Measurements from ENCODE around the gene DCAKD. TPM values are rescaled to one million over a fixed set of nuclear protein-coding genes. Genes with fewer than 3 reads are reported as not detected.

Gene DCAKD
- total RNA-seq, 1 experiment from 2014 or later, result 57.7 TPM

DNA sequence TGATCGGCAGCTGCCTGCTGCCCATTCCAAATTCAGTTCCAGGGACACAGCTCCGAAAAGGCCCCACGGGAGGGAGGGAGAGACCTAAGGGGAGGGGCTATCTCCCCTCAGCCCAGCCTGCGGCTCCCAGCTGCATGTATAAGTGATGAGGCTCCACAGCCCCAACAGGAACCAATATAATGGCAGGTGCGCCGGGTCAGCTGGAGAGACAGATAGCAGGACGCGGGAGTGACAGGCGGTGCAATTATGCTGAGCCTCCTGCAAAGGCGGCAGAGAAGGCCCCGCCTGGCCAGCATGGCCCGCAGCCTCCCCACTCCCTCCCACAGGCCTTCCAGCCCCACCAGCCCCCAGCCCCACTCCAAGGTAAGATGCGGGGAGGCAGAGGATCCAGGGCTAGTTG lies 75.2 kb downstream of the DCAKD start:
- Mint-ChIP-seq H3K36me3 (no peaks in the 10 kb centered on the region), H3K4me1 (peaks cover 34% of the 10 kb centered on the region), H3K9me3 (no peaks in the 10 kb centered on the region), H3K27ac (no peak overlapping the region), H3K27me3 (ENCODE audit: low read depth) (peaks cover 8% of the 10 kb centered on the region; the same call in 1 of the 2 replicates), H3K4me3 (no peak overlapping the region)
- CTCF ChIA-PET, result interaction anchor here (0.9 to 2.9 kb wide), 5 partner anchors 11 to 56 kb away, joined by 3 to 18 read pairs (median 5); no protein-coding TSS in a partner anchor
- TF ChIP-seq ATF3 (CRISPR knock-in tag; conservative IDR thresholded peaks at IDR 0.05) (no peak), NR3C1 (CRISPR knock-in tag; conservative IDR thresholded peaks at IDR 0.05; ENCODE audit: low read depth) (no peak), RELA (CRISPR knock-in tag; IDR thresholded peaks at IDR 0.05; ENCODE audit: borderline replicate concordance) (no peak), NFE2L1 (CRISPR knock-in tag; IDR thresholded peaks at IDR 0.05) (no peak), MAX (CRISPR knock-in tag; IDR thresholded peaks at IDR 0.05) (no peak), ZNF532 (CRISPR knock-in tag; IDR thresholded peaks at IDR 0.05; ENCODE audit: borderline replicate concordance) (no peak), GTF2I (CRISPR knock-in tag; conservative IDR thresholded peaks at IDR 0.05) (no peak), STAT6 (CRISPR knock-in tag; conservative IDR thresholded peaks at IDR 0.05; ENCODE audit: low read depth) (no peak), ZNF263 (CRISPR knock-in tag; IDR thresholded peaks at IDR 0.05; ENCODE audit: low read depth) (no peak), ZNF317 (CRISPR knock-in tag; IDR thresholded peaks at IDR 0.05; ENCODE audit: borderline replicate concordance, low read depth) (no peak), ZNF121 (CRISPR knock-in tag; IDR thresholded peaks at IDR 0.05) (no peak), MXD4 (CRISPR knock-in tag; IDR thresholded peaks at IDR 0.05; ENCODE audit: borderline replicate concordance) (no peak)
- TF ChIP-seq, protein P1, sequence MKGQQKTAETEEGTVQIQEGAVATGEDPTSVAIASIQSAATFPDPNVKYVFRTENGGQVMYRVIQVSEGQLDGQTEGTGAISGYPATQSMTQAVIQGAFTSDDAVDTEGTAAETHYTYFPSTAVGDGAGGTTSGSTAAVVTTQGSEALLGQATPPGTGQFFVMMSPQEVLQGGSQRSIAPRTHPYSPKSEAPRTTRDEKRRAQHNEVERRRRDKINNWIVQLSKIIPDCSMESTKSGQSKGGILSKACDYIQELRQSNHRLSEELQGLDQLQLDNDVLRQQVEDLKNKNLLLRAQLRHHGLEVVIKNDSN (CRISPR knock-in tag; IDR thresholded peaks at IDR 0.05), result no peak
- TF ChIP-seq, protein P2, sequence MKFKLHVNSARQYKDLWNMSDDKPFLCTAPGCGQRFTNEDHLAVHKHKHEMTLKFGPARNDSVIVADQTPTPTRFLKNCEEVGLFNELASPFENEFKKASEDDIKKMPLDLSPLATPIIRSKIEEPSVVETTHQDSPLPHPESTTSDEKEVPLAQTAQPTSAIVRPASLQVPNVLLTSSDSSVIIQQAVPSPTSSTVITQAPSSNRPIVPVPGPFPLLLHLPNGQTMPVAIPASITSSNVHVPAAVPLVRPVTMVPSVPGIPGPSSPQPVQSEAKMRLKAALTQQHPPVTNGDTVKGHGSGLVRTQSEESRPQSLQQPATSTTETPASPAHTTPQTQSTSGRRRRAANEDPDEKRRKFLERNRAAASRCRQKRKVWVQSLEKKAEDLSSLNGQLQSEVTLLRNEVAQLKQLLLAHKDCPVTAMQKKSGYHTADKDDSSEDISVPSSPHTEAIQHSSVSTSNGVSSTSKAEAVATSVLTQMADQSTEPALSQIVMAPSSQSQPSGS (CRISPR knock-in tag; IDR thresholded peaks at IDR 0.05; ENCODE audit: borderline replicate concordance, low read depth), result no peak
- TF ChIP-seq, protein P3, sequence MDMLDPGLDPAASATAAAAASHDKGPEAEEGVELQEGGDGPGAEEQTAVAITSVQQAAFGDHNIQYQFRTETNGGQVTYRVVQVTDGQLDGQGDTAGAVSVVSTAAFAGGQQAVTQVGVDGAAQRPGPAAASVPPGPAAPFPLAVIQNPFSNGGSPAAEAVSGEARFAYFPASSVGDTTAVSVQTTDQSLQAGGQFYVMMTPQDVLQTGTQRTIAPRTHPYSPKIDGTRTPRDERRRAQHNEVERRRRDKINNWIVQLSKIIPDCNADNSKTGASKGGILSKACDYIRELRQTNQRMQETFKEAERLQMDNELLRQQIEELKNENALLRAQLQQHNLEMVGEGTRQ (CRISPR knock-in tag; IDR thresholded peaks at IDR 0.05), result no peak
- DNase-seq (ENCODE audit: low spot score), result no peak
- POLR2A ChIA-PET, result interaction anchor here (0.6 to 0.7 kb wide), 2 partner anchors 11 to 29 kb away, joined by 3 to 4 read pairs; no protein-coding TSS in a partner anchor
- no peak for ATAC-seq

Other genes starting within 250 kb of the DCAKD start
- 102 to 107 TPM (median 104 TPM) in 3 replicates for gene GJC1, start 221.3 kb downstream of the DCAKD start, total RNA-seq (2021)
- gene HIGD1B, start 203.7 kb downstream of the DCAKD start, total RNA-seq (2021), result not detected in 3 replicates
- 128 to 162 TPM (median 148 TPM) in 3 replicates for gene EFTUD2, start 152.2 kb downstream of the DCAKD start, total RNA-seq (2021)
- gene GFAP, start 136.1 kb downstream of the DCAKD start, total RNA-seq (2021), result 1.5 to 2.2 TPM (median 1.6 TPM) in 3 replicates
- 62.2 to 82.2 TPM (median 66.3 TPM) in 3 replicates for gene KIF18B, start 103.9 kb downstream of the DCAKD start, total RNA-seq (2021)
- gene C1QL1, start 83.3 kb downstream of the DCAKD start, total RNA-seq (2021), result 13.4 to 16.8 TPM (median 15.6 TPM) in 3 replicates
- gene NMT1, start 9.7 kb upstream of the DCAKD start, total RNA-seq (2021), result 152 to 162 TPM (median 153 TPM) in 3 replicates
- gene PLCD3, start 80.9 kb upstream of the DCAKD start, total RNA-seq (2021), result 45.9 to 55.8 TPM (median 55.8 TPM) in 3 replicates
- 12.7 to 21.0 TPM (median 21.0 TPM) in 3 replicates for gene ACBD4, start 84.1 kb upstream of the DCAKD start, total RNA-seq (2021)
- 29.6 to 36.9 TPM (median 35.2 TPM) in 3 replicates for gene HEXIM1, start 96.8 kb upstream of the DCAKD start, total RNA-seq (2021)
- 11.9 to 16.1 TPM (median 12.2 TPM) in 3 replicates for gene HEXIM2, start 110.2 kb upstream of the DCAKD start, total RNA-seq (2021)
- 5.3 to 7.9 TPM (median 7.3 TPM) in 3 replicates for gene FMNL1, start 170.3 kb upstream of the DCAKD start, total RNA-seq (2021)
- 0.14 to 0.15 TPM in 2 of 3 replicates, not detected in the other for gene SPATA32, start 210.5 kb upstream of the DCAKD start, total RNA-seq (2021)